Mammary epithelial cell (primary cell): ENCODE data around the gene CADM2.

Source experiments
- EZH2 ChIP-seq: IDR thresholded peaks from 2 replicates; pipeline ENCODE4 v1.6.1; 2012; ENCODE audit warnings: low read length, inconsistent platforms, borderline replicate concordance
- TF ChIP-seq, protein P1 (sequence below), 2 donors: IDR thresholded peaks in 1 of 2; conservative IDR thresholded peaks in 1 of 2; 2 replicates each; pipeline ENCODE4 v1.5.1; 2011 to 2012; ENCODE audit warnings: inconsistent platforms in 2 of 2, low read length in 2 of 2, mild to moderate bottlenecking in 2 of 2, control low read depth in 1 of 2, low read depth in 1 of 2; ENCODE audit not compliant: insufficient read depth in 1 of 2; ENCODE audit errors: extremely low read depth in 1 of 2

DNA sequence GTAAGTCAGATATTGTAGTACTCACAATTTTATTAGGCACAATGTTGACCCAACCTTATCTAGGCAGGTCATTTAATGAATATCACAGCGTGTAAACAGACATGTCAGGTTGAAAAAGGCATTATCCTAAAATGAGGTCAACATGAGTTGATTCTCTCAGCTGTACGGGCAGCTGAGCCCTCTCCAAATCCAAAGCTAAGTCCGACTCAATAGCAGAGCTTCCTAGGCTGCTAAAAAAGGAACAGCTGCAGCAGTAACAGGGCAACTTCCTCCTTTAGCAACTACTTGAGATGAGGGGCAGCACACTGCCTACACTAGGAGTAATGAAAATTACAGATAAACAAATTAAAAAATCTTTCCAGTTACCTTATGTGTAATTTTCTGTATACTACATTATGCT is 189.2 kb downstream of the CADM2 start:
- TF ChIP-seq, protein P1, sequence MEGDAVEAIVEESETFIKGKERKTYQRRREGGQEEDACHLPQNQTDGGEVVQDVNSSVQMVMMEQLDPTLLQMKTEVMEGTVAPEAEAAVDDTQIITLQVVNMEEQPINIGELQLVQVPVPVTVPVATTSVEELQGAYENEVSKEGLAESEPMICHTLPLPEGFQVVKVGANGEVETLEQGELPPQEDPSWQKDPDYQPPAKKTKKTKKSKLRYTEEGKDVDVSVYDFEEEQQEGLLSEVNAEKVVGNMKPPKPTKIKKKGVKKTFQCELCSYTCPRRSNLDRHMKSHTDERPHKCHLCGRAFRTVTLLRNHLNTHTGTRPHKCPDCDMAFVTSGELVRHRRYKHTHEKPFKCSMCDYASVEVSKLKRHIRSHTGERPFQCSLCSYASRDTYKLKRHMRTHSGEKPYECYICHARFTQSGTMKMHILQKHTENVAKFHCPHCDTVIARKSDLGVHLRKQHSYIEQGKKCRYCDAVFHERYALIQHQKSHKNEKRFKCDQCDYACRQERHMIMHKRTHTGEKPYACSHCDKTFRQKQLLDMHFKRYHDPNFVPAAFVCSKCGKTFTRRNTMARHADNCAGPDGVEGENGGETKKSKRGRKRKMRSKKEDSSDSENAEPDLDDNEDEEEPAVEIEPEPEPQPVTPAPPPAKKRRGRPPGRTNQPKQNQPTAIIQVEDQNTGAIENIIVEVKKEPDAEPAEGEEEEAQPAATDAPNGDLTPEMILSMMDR (conservative IDR thresholded peaks at IDR 0.05 in 1 of 2, IDR thresholded peaks at IDR 0.05 in 1 of 2; ENCODE audit: extremely low read depth in 1 of 2, insufficient read depth in 1 of 2, low read depth in 1 of 2, low read length in 2 of 2) = no peak
- TF ChIP-seq EZH2 = no peak
